Cardiac septum (tissue), 1 donor: ENCODE measurements around the gene OR51E1. TPM values are rescaled to one million over a fixed set of nuclear protein-coding genes. Genes with fewer than 3 reads are reported as not detected.

ENCODE experiments used
- DNase-seq: peaks from one replicate; pipeline ENCODE4 v3.0.0-alpha.2; 2020; ENCODE audit warnings: low spot score
- intact Hi-C: fragments of 100-400 bp; cut with DNase I; formaldehyde crosslinking; loops from one replicate; pipeline ENCODE4 v1.14.0; 2022
- total RNA-seq: library from RNA; stranded (reverse); fragmentation: NEBNext Ultra II Directional; extraction: Animal tissue kit (Norgen Biotek cat#: 25700); gene quantifications from one replicate; pipeline ENCODE4 v1.2.1, GENCODE V29; 2021
- donor health status: DM: no; HTN: no; CAD: no.

Gene OR51E1
- total RNA-seq, 1 donor from 2014 or later: 1.00 TPM

- intact Hi-C loops: no loop called here
- DNase-seq: no peak
Observed at GRCh38 chr11:4700436-4700820, 56.6 kb downstream of the OR51E1 start.

- intact Hi-C loops: no loop called here
- no peak for DNase-seq
Observed at GRCh38 chr11:4704054-4704789, 60.4 kb downstream of the OR51E1 start, which contains the start of gene MMP26. Gene MMP26, plus strand, starts transcription at chr11:4704784.

DNA sequence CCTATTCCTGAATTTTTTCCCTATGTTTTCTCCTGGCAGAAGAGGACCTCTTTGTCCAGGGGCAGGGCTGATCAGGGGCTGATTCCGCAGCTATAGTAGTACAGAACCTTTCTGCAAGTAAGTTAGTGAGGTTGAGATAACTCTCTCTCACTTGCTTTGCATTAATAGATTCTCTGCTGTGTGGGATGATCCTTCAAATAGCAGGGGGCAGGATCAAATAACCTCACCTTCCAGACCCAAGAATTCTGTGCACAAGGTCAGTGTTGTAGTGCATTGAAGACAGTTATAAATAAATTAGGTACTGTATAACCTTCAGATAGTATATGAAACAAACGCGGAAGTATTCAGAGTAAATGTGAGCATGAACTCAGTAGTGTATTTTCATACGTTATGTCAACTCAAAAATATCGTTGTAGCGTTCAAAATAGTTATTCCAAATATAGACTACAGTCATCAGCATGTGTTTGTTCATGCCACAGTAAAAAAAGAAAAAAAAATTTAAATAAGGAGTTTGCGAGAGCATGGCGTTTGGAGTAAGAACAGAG is 61.1 kb downstream of the OR51E1 start:
- intact Hi-C loops: no loop called here
- no peak for DNase-seq

Other genes starting within 250 kb of the OR51E1 start
- not detected for gene OR52K2, start 194.7 kb upstream of the OR51E1 start, total RNA-seq
- gene OR52K1, start 161.3 kb upstream of the OR51E1 start, total RNA-seq: not detected
- gene OR52M1, start 98.8 kb upstream of the OR51E1 start, total RNA-seq: not detected
- gene OR52I2, start 62.2 kb upstream of the OR51E1 start, total RNA-seq: not detected
- not detected for gene OR52I1, start 49.9 kb upstream of the OR51E1 start, total RNA-seq
- gene TRIM68, start 35.8 kb upstream of the OR51E1 start, total RNA-seq: 7.8 TPM
- gene OR51D1, start 6.5 kb upstream of the OR51E1 start, total RNA-seq: not detected
- gene OR51E2, start 53.9 kb downstream of the OR51E1 start, total RNA-seq: not detected
- gene MMP26, start 60.8 kb downstream of the OR51E1 start, total RNA-seq: not detected
- not detected for gene OR51F1, start 126.0 kb downstream of the OR51E1 start, total RNA-seq
- not detected for gene OR52R1, start 160.4 kb downstream of the OR51E1 start, total RNA-seq
- gene OR51F2, start 177.3 kb downstream of the OR51E1 start, total RNA-seq: not detected
- not detected for gene OR51S1, start 205.2 kb downstream of the OR51E1 start, total RNA-seq
- gene OR51T1, start 237.9 kb downstream of the OR51E1 start, total RNA-seq: not detected